Upper lobe of right lung (tissue), 1 donor: ENCODE results near the gene PILRB. TPM values are rescaled to one million over a fixed set of nuclear protein-coding genes. Genes with fewer than 3 reads are reported as not detected.

Experiments used
- ATAC-seq: fragments of 200-7000 bp; cut with Tn5 transposase; one replicate; pipeline ENCODE4 v1.9.1; 2020; ENCODE audit warnings: mild to moderate bottlenecking, moderate library complexity
- DNase-seq: peaks from one replicate; pipeline ENCODE4 v3.0.0-alpha.2; 2020
- H3K27ac ChIP-seq: fragments of 200-600 bp; one replicate; pipeline ENCODE4 v1.8.0; 2022
- H3K27me3 ChIP-seq: fragments of 200-600 bp; one replicate; pipeline ENCODE4 v1.8.0; 2022; ENCODE audit warnings: mild to moderate bottlenecking
- H3K36me3 ChIP-seq: fragments of 200-600 bp; one replicate; pipeline ENCODE4 v1.8.0; 2022
- H3K4me1 ChIP-seq: fragments of 200-600 bp; one replicate; pipeline ENCODE4 v1.8.0; 2022
- H3K4me3 ChIP-seq: fragments of 200-600 bp; one replicate; pipeline ENCODE4 v1.8.0; 2022; ENCODE audit warnings: mild to moderate bottlenecking
- H3K9me3 ChIP-seq: fragments of 200-600 bp; one replicate; pipeline ENCODE4 v1.8.0; 2022
- CTCF ChIP-seq: fragments of 200-600 bp; IDR thresholded peaks from one replicate; pipeline ENCODE4 v1.8.0; 2022; ENCODE audit warnings: antibody characterized with exemption
- intact Hi-C: fragments of 100-400 bp; cut with DNase I; formaldehyde crosslinking; loops from one replicate; pipeline ENCODE4 v1.11.0; 2022
- total RNA-seq: library from RNA; stranded (reverse); fragmentation: NEBNext Ultra II Directional; extraction: Animal tissue kit (Norgen Biotek cat#: 25700); gene quantifications from one replicate; pipeline ENCODE4 v1.2.1, GENCODE V29; 2021
- donor health status: DM: no; HTN: yes; CAD: no; lungs with severe emphysema.

PILRB gene
- total RNA-seq, 1 donor from 2014 or later = 38.1 TPM

DNA sequence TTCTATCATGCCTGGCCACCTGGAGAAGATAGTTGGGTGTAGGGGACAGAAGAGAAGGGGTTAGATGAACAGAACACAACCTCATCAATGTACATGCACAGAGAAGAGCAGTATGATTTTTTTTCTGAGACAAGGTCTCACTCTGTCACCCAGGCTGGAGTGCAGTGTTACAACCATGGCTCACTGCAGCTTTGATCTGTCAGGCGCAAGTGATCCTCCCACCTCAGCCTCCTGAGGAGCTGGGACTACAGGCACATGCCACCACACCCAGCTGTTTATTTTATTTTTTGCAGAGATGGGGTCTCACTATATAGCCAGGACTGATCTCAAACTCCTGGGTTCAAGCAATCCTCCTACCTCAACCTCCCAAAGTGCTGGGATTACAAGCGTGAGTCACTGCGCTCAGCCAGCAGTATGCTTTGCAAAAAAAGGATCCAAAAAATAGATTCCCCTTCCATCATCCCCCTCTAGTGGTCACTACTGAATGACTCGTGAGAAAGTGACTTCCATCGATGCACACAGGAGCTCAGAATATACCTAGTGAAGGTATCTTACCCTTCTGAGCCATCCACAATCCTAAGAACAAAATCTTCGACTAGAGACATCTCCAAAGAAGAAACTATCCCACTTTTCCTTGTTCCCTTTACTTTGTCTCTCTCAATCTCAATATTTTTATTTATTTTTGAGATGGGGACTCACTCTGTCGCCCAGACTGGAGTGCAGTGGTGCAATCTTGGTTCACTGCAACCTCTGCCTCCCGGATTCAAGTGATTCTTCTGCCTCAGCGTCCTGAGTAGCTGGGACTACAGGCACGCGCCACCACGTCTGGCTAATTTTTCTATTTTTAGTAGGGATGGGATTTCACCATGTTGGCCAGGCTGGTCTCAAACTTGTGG, 49.6 kb downstream of the PILRB start:
- TF ChIP-seq CTCF = peak; percentile 55
- H3K36me3 ChIP-seq = no peaks in the 10 kb centered on the region
- H3K27ac ChIP-seq = no peak overlapping the region
- DNase-seq (no peak), ATAC-seq (peak; percentile 84)
- H3K27me3 ChIP-seq = no peaks in the 10 kb centered on the region
- H3K9me3 ChIP-seq = no peaks in the 10 kb centered on the region
- no peak overlapping the region for H3K4me3 ChIP-seq
- no peaks in the 10 kb centered on the region for H3K4me1 ChIP-seq
- intact Hi-C loops = no loop called here

- Histone ChIP-seq H3K27ac (no peak overlapping the region), H3K36me3 (no peaks in the 10 kb centered on the region), H3K27me3 (no peaks in the 10 kb centered on the region), H3K9me3 (no peaks in the 10 kb centered on the region), H3K4me3 (no peak overlapping the region), H3K4me1 (no peaks in the 10 kb centered on the region)
- intact Hi-C loops = no loop called here
- no peak for ATAC-seq
- no peak for DNase-seq
- no peak for TF ChIP-seq CTCF
Measured at GRCh38 chr7:100411101-100411500, 53.2 kb downstream of the PILRB start.

DNA sequence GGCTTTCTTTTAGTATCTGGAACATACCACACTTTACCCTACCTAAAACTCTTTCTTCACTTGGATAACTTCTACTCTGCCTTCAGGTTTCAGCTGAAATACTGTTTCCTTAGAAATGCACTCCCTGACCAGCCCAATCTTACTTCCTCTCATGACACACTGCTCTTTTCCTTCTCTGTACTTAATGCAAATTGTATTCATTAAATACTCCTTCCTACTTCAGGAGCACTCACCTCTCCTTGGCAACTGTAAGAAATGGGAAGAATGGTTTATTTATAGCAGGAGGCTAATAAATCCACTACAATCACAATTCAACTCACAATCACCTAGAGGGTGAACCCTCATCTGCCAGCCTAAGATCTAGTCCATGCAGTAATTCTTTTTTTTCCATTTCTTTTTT, 55.4 kb downstream of the PILRB start:
- DNase-seq (no peak), ATAC-seq (peak; percentile 19)
- Histone ChIP-seq H3K4me3 (no peak overlapping the region), H3K27ac (no peak overlapping the region), H3K9me3 (no peaks in the 10 kb centered on the region), H3K4me1 (no peaks in the 10 kb centered on the region), H3K36me3 (no peaks in the 10 kb centered on the region), H3K27me3 (no peaks in the 10 kb centered on the region)
- intact Hi-C loops = no loop called here
- TF ChIP-seq CTCF = no peak

- DNase-seq (no peak), ATAC-seq (no peak)
- H3K4me3 ChIP-seq = no peak overlapping the region
- no peak overlapping the region for H3K27ac ChIP-seq
- no peaks in the 10 kb centered on the region for H3K9me3 ChIP-seq
- intact Hi-C loops = no loop called here
- H3K36me3 ChIP-seq = no peaks in the 10 kb centered on the region
- no peaks in the 10 kb centered on the region for H3K4me1 ChIP-seq
- H3K27me3 ChIP-seq = no peaks in the 10 kb centered on the region
- TF ChIP-seq CTCF = no peak
Measured at GRCh38 chr7:100413889-100414288, 56.0 kb downstream of the PILRB start.

DNA sequence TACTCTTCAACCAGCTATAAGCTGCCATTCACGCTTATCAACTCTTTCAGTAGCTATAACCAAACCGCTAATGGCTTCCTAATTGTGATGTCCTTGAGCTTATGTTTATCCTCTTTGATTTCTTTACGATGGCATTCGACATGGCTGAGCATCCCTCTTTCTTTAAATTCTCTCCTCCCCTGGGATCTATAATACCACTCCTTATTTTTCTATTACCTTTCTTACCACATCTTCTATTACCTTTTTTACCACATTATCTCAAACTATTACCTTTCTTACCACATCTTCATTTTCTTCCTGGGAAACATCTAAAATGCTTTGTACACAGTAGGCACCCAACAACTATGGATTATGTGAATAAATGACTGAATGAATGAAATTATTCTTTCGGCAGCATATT, 57.5 kb downstream of the PILRB start:
- ATAC-seq = no peak
- Histone ChIP-seq H3K36me3 (no peaks in the 10 kb centered on the region), H3K4me1 (no peaks in the 10 kb centered on the region), H3K27me3 (no peaks in the 10 kb centered on the region), H3K9me3 (no peaks in the 10 kb centered on the region), H3K4me3 (no peak overlapping the region), H3K27ac (no peak overlapping the region)
- TF ChIP-seq CTCF = no peak
- intact Hi-C loops = no loop called here
- DNase-seq = no peak

Other genes with a start within 250 kb of the PILRB start
- gene TAF6, start 238.8 kb upstream of the PILRB start, total RNA-seq = 34.9 TPM
- 9.8 TPM for gene CNPY4, start 238.5 kb upstream of the PILRB start, total RNA-seq
- gene MBLAC1, start 231.2 kb upstream of the PILRB start, total RNA-seq = 3.0 TPM
- gene LAMTOR4, start 209.2 kb upstream of the PILRB start, total RNA-seq = 105 TPM
- gene TRAPPC14, start 199.4 kb upstream of the PILRB start, total RNA-seq = 19.7 TPM
- gene GAL3ST4, start 189.5 kb upstream of the PILRB start, total RNA-seq = 4.4 TPM
- gene GPC2, start 180.7 kb upstream of the PILRB start, total RNA-seq = 0.49 TPM
- 2.3 TPM for gene STAG3, start 180.2 kb upstream of the PILRB start, total RNA-seq
- gene PVRIG, start 138.2 kb upstream of the PILRB start, total RNA-seq = 1.4 TPM
- not detected for gene SPDYE3, start 50.4 kb upstream of the PILRB start, total RNA-seq
- 36.9 TPM for gene PILRA, start 15.4 kb downstream of the PILRB start, total RNA-seq
- 4.8 TPM for gene ZCWPW1, start 70.6 kb downstream of the PILRB start, total RNA-seq
- gene MEPCE, start 71.7 kb downstream of the PILRB start, total RNA-seq = 36.3 TPM
- gene PPP1R35, start 78.4 kb downstream of the PILRB start, total RNA-seq = 24.7 TPM
- 1.8 TPM for gene SPACDR, start 106.1 kb downstream of the PILRB start, total RNA-seq
- gene TSC22D4, start 121.1 kb downstream of the PILRB start, total RNA-seq = 51.8 TPM
- 0.55 TPM for gene NYAP1, start 125.8 kb downstream of the PILRB start, total RNA-seq
- 36.0 TPM for gene AGFG2, start 181.1 kb downstream of the PILRB start, total RNA-seq
- 6.4 TPM for gene SAP25, start 215.8 kb downstream of the PILRB start, total RNA-seq
- 88.0 TPM for gene LRCH4, start 228.0 kb downstream of the PILRB start, total RNA-seq
- 1.4 TPM for gene FBXO24, start 228.2 kb downstream of the PILRB start, total RNA-seq
- 57.2 TPM for gene PCOLCE, start 244.2 kb downstream of the PILRB start, total RNA-seq